Dermis blood vessel endothelial cell (primary cell): Measurements from ENCODE around the gene TTI1. TPM values are rescaled to one million over a fixed set of nuclear protein-coding genes. Genes with fewer than 3 reads are reported as not detected.
"Not testable (repeated sequence)": the region's sequence is repeated elsewhere in the genome, so short reads cannot be mapped to it uniquely, and the experiment has no call there.

Experiments used
- DNase-seq: peaks from one replicate; pipeline ENCODE4 v3.0.0; 2010
- total RNA-seq: library from RNA; depleted of rRNA; stranded (reverse); fragments of >200 nt; gene quantifications from 2 replicates; pipeline ENCODE4 v1.2.3, GENCODE V29; 2014

The TTI1 gene
- total RNA-seq, 1 donor from 2014 or later: 18.5 TPM

- not testable (repeated sequence) for DNase-seq
Measured at GRCh38 chr20:37963483-37963882, 69.8 kb downstream of the TTI1 start.

GRCh38 chr20:37961066-37961465 lies 72.2 kb downstream of the TTI1 start:
- no peak for DNase-seq

GRCh38 chr20:37958856-37959520 lies 74.3 kb downstream of the TTI1 start:
- no peak for DNase-seq

GRCh38 chr20:37956107-37956585 lies 77.1 kb downstream of the TTI1 start:
- peak; percentile 4 for DNase-seq

GRCh38 chr20:37955511-37955910 lies 77.7 kb downstream of the TTI1 start:
- no peak for DNase-seq

- DNase-seq: no peak
Measured at GRCh38 chr20:37954626-37955025, 78.6 kb downstream of the TTI1 start.

- DNase-seq: no peak
Measured at GRCh38 chr20:37954190-37954589, 79.1 kb downstream of the TTI1 start.

- no peak for DNase-seq
Measured at GRCh38 chr20:37948956-37949355, 84.3 kb downstream of the TTI1 start.

- no peak for DNase-seq
Measured at GRCh38 chr20:37947943-37948342, 85.3 kb downstream of the TTI1 start.

GRCh38 chr20:37946946-37947345 lies 86.3 kb downstream of the TTI1 start:
- no peak for DNase-seq

GRCh38 chr20:37945091-37945547 lies 88.1 kb downstream of the TTI1 start:
- DNase-seq: no peak

GRCh38 chr20:37944456-37944981 lies 88.7 kb downstream of the TTI1 start:
- no peak for DNase-seq

- DNase-seq: no peak
Measured at GRCh38 chr20:37943501-37944455, 89.5 kb downstream of the TTI1 start.

GRCh38 chr20:37943033-37943432 lies 90.2 kb downstream of the TTI1 start:
- DNase-seq: no peak

- DNase-seq: no peak
Measured at GRCh38 chr20:37941992-37942391, 91.3 kb downstream of the TTI1 start.

GRCh38 chr20:37941332-37941731 lies 91.9 kb downstream of the TTI1 start:
- peak; percentile 33 for DNase-seq

- DNase-seq: no peak
Measured at GRCh38 chr20:37940858-37941257, 92.4 kb downstream of the TTI1 start.

GRCh38 chr20:37939701-37940560 lies 93.3 kb downstream of the TTI1 start:
- no peak for DNase-seq

- DNase-seq: no peak
Measured at GRCh38 chr20:37938954-37939353, 94.3 kb downstream of the TTI1 start.

- no peak for DNase-seq
Measured at GRCh38 chr20:37938181-37938750, 95.0 kb downstream of the TTI1 start.

- no peak for DNase-seq
Measured at GRCh38 chr20:37937686-37938085, 95.6 kb downstream of the TTI1 start.

- DNase-seq: no peak
Measured at GRCh38 chr20:37936451-37936850, 96.8 kb downstream of the TTI1 start.
